ENCODE data around the gene CTNNAL1.

Gene CTNNAL1

DNA sequence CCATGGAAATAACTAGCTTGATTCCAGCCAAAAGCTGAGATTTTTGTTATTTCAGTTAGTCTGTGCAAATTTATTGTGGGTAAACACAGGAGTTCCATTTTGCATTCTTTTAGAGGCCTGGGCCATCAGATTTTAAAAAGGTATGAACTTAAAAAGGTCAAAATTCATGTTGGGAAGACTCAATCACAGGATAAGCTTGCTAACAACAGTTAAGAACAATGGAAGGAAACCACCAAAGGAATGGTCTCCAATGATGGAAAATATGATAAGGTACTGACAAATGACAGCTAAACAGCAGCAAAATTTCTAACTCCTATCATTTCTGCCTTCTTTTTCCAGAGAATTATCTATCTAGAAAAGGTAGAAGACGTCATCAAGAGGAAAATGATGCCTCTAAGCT, 63.1 kb downstream of the CTNNAL1 start:
- TF ChIP-seq, protein P1, sequence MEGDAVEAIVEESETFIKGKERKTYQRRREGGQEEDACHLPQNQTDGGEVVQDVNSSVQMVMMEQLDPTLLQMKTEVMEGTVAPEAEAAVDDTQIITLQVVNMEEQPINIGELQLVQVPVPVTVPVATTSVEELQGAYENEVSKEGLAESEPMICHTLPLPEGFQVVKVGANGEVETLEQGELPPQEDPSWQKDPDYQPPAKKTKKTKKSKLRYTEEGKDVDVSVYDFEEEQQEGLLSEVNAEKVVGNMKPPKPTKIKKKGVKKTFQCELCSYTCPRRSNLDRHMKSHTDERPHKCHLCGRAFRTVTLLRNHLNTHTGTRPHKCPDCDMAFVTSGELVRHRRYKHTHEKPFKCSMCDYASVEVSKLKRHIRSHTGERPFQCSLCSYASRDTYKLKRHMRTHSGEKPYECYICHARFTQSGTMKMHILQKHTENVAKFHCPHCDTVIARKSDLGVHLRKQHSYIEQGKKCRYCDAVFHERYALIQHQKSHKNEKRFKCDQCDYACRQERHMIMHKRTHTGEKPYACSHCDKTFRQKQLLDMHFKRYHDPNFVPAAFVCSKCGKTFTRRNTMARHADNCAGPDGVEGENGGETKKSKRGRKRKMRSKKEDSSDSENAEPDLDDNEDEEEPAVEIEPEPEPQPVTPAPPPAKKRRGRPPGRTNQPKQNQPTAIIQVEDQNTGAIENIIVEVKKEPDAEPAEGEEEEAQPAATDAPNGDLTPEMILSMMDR (conservative IDR thresholded peaks at IDR 0.05): no peak
- no peak overlapping the region for H3K27ac ChIP-seq

DNA sequence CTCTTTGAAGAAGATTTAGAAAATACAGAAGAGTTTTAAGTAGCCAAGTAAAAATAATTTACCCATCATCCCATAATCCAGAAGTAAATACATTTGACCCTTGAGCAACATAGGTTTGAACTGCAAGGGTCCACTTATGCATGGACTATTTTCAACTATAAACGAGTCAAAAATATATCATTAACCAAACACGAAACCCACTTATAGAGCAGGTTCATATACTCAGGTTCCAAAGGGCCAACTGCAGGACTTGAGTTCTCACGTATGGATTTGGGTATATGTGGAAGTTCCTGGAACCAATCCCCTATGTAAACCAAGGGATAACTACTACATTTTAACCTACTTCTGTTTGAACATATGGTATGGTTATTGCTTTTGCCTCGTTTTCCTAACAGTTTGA, 73.3 kb downstream of the CTNNAL1 start:
- no peak overlapping the region for H3K27ac ChIP-seq
- no peak for TF ChIP-seq ZFX (IDR thresholded peaks at IDR 0.05)
- TF ChIP-seq, protein P1 (conservative IDR thresholded peaks at IDR 0.05): no peak

DNA sequence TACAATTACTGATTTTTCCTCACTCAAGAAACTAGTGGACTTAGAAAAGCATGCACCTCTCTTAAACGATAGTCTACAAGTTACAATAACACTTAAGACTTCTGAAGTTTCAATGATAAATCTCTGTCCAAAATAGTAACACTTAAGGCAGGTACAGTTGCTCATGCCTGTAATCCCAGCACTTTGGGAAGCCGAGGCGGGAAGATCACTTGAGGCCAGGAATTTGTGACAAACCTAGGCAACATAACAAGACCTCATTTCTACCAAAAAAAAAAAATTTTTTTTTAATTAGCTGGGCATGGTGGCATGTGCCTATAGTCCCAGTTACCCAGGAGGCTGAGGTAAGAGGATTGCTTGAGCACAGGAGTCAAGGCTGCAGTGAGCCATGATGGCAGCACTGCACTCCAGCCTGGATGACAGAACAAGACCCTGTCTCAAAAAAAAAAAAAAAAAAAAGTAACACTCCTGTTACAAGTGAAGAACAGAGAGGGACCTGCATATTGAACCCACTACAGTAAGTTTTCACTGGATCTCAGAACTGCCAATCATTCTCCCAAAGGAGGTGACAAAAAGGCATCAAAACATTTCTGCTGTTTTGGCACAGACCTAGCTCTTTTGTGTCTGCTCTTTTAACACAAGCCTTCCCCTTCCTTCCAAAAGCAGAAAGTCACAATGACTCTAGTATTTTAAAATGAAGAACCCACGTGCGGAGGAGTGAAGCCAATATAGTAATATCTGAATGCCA, 75.6 kb downstream of the CTNNAL1 start:
- H3K27ac ChIP-seq: no peak overlapping the region
- TF ChIP-seq, protein P1 (conservative IDR thresholded peaks at IDR 0.05): no peak
- no peak for TF ChIP-seq ZFX (IDR thresholded peaks at IDR 0.05)

DNA sequence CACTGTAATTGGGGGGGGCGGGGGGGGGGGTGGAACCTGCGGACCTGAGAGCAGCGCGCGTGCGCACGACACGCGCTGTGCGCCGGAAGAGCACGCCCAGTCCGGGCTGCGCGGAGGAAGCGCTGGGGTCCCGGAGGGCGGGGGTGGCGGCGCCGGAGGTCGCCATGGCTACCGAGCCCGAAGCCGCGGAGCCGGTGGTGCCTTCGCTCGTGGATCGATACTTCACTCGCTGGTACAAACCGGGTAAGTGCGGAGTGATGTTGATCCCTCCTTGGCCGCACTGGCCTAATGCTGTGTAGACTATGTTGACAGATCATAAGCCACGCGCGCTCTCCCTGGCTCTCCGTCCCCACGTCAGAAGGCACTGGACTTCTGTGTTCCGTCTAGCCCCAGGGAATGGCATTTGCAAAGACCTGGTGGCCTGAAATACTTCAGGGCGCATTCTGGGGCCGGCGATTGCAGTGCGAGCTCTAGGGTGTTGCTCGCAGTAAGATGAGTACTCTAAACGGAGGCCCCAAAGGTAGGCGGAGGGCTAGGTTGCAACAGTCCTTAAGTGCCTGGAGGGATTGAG, 78.9 kb downstream of the CTNNAL1 start, which contains the start of gene ABITRAM:
Gene ABITRAM, plus strand, starts transcription at position 78 of the 571 bp plus-strand sequence. Its CDS starts 87 bp downstream, at position 165.
- H3K27ac ChIP-seq: peak within 1 kb of the TSS; percentile 81

DNA sequence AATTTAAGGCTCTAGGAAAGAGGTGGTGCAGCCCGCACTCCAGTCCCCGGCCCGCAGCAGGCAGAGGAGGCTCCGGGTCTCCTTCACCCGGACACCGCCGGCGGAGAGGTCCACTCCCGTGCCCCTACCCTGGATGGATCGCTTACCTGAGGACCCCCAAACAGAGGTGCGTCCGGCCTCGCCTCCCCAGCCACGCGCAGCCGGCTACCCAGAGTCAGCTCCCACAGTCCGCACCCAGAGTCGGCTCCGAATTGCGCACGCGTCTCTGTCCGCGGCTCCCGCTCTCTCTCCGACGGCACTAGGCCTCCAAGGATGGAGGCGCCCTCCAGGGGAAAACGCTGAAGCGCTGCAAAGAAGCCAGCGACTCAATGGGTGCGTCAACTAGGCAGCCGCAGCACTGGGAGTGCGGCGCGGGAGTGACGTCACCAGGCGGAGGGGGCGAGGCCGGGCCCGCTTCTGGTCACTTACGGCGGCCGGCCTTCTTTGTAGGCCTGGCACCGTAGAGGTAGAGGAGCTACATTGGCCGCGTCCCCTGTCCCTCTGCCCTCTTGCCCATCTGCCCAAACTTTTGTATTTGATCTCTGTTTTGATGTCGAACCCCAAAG, 79.5 kb downstream of the CTNNAL1 start, which contains the start of gene ELP1:
Gene ELP1, minus strand, starts transcription at position 407 of the 605 bp plus-strand sequence. CDS start 2,978 bp downstream, outside the sequence.
- H3K27ac ChIP-seq: peak within 1 kb of the TSS; percentile 81
- TF ChIP-seq, protein P1 (conservative IDR thresholded peaks at IDR 0.05): peak; percentile 54
- TF ChIP-seq ZFX (IDR thresholded peaks at IDR 0.05): peak; percentile 68

More for the DNA sequence above, 78.9 kb downstream of the CTNNAL1 start, which contains the start of gene ABITRAM:
- TF ChIP-seq ZFX (IDR thresholded peaks at IDR 0.05): no peak
- TF ChIP-seq, protein P1 (conservative IDR thresholded peaks at IDR 0.05): no peak

DNA sequence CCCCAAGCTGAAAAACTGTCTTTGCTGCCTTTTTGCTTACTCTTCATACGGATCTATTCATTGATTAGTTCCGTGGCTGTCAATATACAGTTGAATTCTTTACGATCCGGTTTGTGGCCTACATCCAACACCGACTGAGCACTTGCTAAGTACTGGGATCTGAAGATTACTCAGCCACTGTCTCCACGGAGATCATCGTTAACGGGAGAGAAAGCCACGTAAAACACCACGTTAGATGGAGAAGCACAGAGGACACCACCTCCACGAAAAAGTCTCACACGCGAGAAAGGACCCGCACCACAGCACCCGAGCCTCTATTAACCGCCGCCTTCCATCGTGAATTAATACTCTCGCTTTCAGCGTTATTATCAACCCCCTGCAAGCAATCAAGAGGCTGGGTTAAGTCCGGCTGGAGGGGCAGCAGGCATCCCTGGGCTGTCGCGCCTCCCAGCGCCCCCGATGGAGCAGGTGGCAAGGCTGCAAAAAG, 80.0 kb downstream of the CTNNAL1 start:
- TF ChIP-seq, protein P1 (conservative IDR thresholded peaks at IDR 0.05): no peak
- TF ChIP-seq ZFX (IDR thresholded peaks at IDR 0.05): no peak
- peak overlapping the region; percentile 81 for H3K27ac ChIP-seq

DNA sequence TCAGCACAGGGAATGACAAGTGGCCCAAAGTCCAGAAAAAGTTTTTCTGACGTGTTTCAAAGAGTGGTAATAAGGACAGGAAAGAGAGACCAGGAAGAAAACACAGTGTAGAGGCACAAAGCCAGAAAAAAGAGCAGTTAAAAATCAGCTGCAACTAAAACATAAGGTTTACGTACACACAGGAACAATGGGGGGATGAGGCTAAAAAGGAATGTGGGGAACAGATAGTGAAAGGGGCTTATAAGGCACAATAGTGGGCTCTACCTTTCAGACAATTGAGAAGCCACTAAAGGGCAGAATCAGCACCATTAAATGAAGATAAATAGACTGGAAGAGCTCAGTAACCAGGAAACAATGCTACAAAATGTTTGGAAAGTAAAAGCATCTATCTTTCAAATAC, 84.9 kb downstream of the CTNNAL1 start:
- no peak overlapping the region for H3K27ac ChIP-seq
- TF ChIP-seq ZFX (IDR thresholded peaks at IDR 0.05): no peak
- TF ChIP-seq, protein P1 (conservative IDR thresholded peaks at IDR 0.05): no peak

Data from C4-2B (cell line).